Fibroblast of the aortic adventitia (primary cell): Measurements from ENCODE around the gene NFATC1. TPM values are rescaled to one million over a fixed set of nuclear protein-coding genes. Genes with fewer than 3 reads are reported as not detected.

Experiments used
- DNase-seq: peaks from one replicate; pipeline ENCODE4 v3.0.0-alpha.2; 2010; ENCODE audit warnings: low read depth
- H3K4me3 ChIP-seq: 2 replicates; pipeline ENCODE4 v1.5.1; 2011; ENCODE audit warnings: low read depth, mild to moderate bottlenecking, control low read depth, low read length, moderate library complexity
- CTCF ChIP-seq: IDR thresholded peaks from 2 replicates; pipeline ENCODE4 v1.5.1; 2011; ENCODE audit warnings: mild to moderate bottlenecking, low read length, control low read depth, inconsistent platforms; ENCODE audit not compliant: insufficient read depth
- total RNA-seq: library from RNA; depleted of rRNA; stranded (reverse); fragments of >200 nt; gene quantifications from 2 replicates; pipeline ENCODE4 v1.2.3, GENCODE V29; 2012; ENCODE audit warnings: low replicate concordance

NFATC1 gene
- total RNA-seq, 1 donor: 3.0 TPM

DNA sequence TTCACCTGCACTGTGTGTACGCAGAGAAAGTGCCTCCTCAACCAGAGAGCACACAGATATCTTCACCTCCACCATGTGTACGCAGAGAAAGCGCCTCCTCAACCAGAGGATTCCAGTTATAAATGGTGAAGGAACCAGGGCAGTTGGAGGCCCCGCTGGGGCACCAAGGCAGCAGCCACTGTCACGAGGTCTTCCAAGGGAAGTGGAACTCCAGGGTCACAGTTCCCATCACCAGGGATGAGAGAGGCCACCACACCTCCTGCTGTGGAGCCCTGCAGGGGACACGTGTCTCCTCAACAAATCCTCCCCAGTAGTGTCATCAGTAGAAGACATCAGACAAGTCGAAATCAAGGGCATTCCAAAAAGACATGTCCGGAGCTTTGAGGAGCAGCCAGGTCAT lies 28.2 kb upstream of the NFATC1 start:
- no peak overlapping the region for H3K4me3 ChIP-seq
- no peak for TF ChIP-seq CTCF
- no peak for DNase-seq

DNA sequence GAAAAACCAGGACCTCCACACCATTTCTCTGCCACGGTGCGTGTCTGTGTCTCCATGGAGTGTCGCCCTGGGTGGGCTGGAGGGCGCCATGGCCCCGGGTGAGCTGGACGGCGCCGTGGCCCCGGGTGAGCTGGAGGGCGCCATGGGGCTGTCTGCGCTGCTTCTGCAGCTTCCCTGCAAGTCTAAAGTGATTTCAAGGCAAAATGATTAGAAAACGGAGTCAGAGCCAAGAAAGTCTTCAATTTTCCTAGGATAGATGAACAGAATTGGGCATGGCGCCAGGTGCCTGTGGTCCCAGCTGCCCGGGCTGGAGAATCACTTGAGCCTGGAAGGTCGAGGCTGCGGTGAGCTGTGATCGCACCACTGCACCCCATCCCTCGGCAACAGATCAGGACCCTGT lies 27.7 kb upstream of the NFATC1 start:
- no peak for DNase-seq
- TF ChIP-seq CTCF: no peak
- no peak overlapping the region for H3K4me3 ChIP-seq

- H3K4me3 ChIP-seq: no peak overlapping the region
- TF ChIP-seq CTCF: no peak
- no peak for DNase-seq
These were observed 27.0 kb upstream of the NFATC1 start for GRCh38 chr18:79368681-79369080.

DNA sequence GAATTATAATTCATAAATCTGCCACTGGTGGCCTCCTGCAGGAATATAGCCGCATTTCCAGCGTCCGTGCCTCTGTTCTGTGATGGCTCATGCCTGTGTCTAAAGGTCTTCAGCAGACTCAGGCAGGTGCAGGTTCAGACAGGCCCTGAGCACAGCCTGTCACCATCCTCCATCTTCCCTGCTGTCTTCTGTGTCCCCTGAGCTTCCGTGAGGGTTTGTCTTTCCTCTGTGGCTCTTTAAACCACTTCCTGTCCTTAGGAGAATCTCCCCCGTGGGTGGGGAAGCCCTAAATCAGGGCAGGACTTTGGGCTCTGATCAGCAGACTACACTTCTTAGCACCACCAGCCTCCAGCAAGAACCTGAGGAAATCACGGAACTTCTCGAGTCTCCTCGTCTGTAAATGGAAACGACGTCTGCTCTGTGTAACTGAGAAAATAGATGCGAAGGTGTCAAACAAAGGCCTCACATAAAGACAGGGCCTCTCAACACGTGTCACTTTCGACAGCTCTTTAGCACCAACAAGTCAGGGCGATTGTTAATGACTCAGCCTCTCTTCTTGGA lies 24.1 kb upstream of the NFATC1 start:
- H3K4me3 ChIP-seq: no peak overlapping the region
- no peak for DNase-seq
- no peak for TF ChIP-seq CTCF

DNA sequence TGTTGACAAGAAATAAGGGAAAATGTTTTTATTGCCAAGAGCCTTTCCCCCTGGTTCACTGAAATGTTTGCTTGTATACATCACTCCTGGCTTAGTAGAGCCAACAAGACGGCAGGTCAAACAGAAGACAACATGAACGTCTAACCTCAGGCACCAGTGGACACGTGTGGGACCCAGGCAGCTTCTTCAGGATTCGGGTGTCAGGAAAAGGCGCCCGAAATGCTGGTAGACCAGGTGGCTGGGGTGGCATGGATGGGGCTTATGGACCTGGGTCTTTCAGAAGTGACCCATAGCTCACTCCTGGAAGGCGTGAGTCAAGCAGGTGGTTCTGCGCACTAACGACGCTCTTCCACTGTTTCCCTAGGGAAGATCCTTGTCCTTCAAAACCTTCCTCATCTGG lies 23.3 kb upstream of the NFATC1 start:
- no peak for DNase-seq
- no peak for TF ChIP-seq CTCF
- no peak overlapping the region for H3K4me3 ChIP-seq

GRCh38 chr18:79372991-79373390 lies 22.7 kb upstream of the NFATC1 start:
- DNase-seq: no peak
- H3K4me3 ChIP-seq: no peak overlapping the region
- TF ChIP-seq CTCF: no peak

GRCh38 chr18:79373736-79374135 lies 22.0 kb upstream of the NFATC1 start:
- no peak overlapping the region for H3K4me3 ChIP-seq
- DNase-seq: no peak
- no peak for TF ChIP-seq CTCF
